Mesendoderm (in vitro differentiated cells): Measurements from ENCODE around the gene CAMSAP3.
A peak's percentile ranks its signal among the peaks of the same experiment; 100 is the strongest.

Experiments used
- DNase-seq: peaks from one replicate; pipeline ENCODE4 v3.0.0; 2013
- H2AK5ac ChIP-seq: 2 replicates; pipeline ENCODE4 v1.6.1; 2013; ENCODE audit warnings: low read length, inconsistent platforms
- H2BK120ac ChIP-seq: 2 replicates; pipeline ENCODE4 v1.6.1; 2013; ENCODE audit warnings: low read depth, mild to moderate bottlenecking, low read length, moderate library complexity, mixed read lengths
- H2BK15ac ChIP-seq: replicated peaks from 2 replicates; pipeline ENCODE4 v1.6.1; 2013; ENCODE audit warnings: low read depth, mild to moderate bottlenecking, moderate library complexity
- H2BK5ac ChIP-seq: 2 replicates; pipeline ENCODE4 v1.6.1; 2013; ENCODE audit warnings: low read length, inconsistent platforms
- H3K18ac ChIP-seq: 2 replicates; pipeline ENCODE4 v1.6.1; 2013; ENCODE audit warnings: mild to moderate bottlenecking, low read length, mixed read lengths
- H3K23ac ChIP-seq: one replicate; pipeline ENCODE4 v1.6.1; 2013; ENCODE audit warnings: low read length
- H3K27ac ChIP-seq: 2 replicates; pipeline ENCODE4 v1.5.1; 2013; ENCODE audit warnings: low read depth, mild to moderate bottlenecking, inconsistent platforms, low read length, moderate library complexity
- H3K27me3 ChIP-seq: 2 replicates; pipeline ENCODE4 v1.6.1; 2013; ENCODE audit warnings: low read length, control low read depth, mild to moderate bottlenecking, inconsistent platforms; ENCODE audit not compliant: insufficient read depth, poor library complexity
- H3K36me3 ChIP-seq: 2 replicates; pipeline ENCODE4 v1.6.1; 2013; ENCODE audit warnings: low read length, inconsistent platforms; ENCODE audit not compliant: control insufficient read depth, insufficient read depth
- H3K4ac ChIP-seq: one replicate; pipeline ENCODE4 v1.6.1; 2013; ENCODE audit warnings: low read depth, mild to moderate bottlenecking, low read length, moderate library complexity
- H3K4me1 ChIP-seq: 2 replicates; pipeline ENCODE4 v1.6.1; 2013; ENCODE audit warnings: low read depth, low read length, inconsistent platforms; ENCODE audit not compliant: control insufficient read depth
- H3K4me2 ChIP-seq: 2 replicates; pipeline ENCODE4 v1.6.1; 2013; ENCODE audit warnings: low read length
- H3K4me3 ChIP-seq: 2 replicates; pipeline ENCODE4 v1.5.1; 2013; ENCODE audit warnings: mild to moderate bottlenecking, low read length
- H3K56ac ChIP-seq: one replicate; pipeline ENCODE4 v1.6.1; 2013; ENCODE audit warnings: low read length
- H3K79me1 ChIP-seq: 2 replicates; pipeline ENCODE4 v1.6.1; 2013; ENCODE audit warnings: low read length, inconsistent platforms
- H3K79me2 ChIP-seq: 2 replicates; pipeline ENCODE4 v1.6.1; 2013; ENCODE audit warnings: mild to moderate bottlenecking, low read length; ENCODE audit not compliant: control insufficient read depth, insufficient read depth
- H3K9ac ChIP-seq: 2 replicates; pipeline ENCODE4 v1.6.1; 2013; ENCODE audit warnings: low read length, inconsistent platforms
- H4K5ac ChIP-seq: one replicate; pipeline ENCODE4 v1.6.1; 2013; ENCODE audit warnings: low read length
- H4K8ac ChIP-seq: one replicate; pipeline ENCODE4 v1.6.1; 2013; ENCODE audit warnings: low read depth, mild to moderate bottlenecking, control low read depth, low read length, moderate library complexity
- WGBS: extraction: QIAGEN DNeasy Blood & Tissue Kit; methylation state at CpG from one replicate; pipeline ENCODE4 v1.1.7; 2013; ENCODE audit warnings: low lambda C conversion rate, missing lambda C conversion rate; ENCODE audit not compliant: insufficient coverage; ENCODE audit errors: extremely low coverage; 5-methylcytosine and 5-hydroxymethylcytosine counted together

The CAMSAP3 gene

GRCh38 chr19:7629347-7630054 is 33.8 kb downstream of the CAMSAP3 start, which contains the start of the genes PET100 and XAB2:
Gene PET100, plus strand, starts transcription at chr19:7629793. Its CDS starts 41 bp downstream, at chr19:7629834.
Gene XAB2, minus strand, starts transcription at chr19:7629545. Its CDS starts 18 bp downstream, at chr19:7629527.
- peaks cover 27% of the 10 kb centered on the region for H3K79me1 ChIP-seq
- no peak within 1 kb of the TSS for H2BK120ac ChIP-seq
- peak within 1 kb of the TSS; percentile 93 for H3K9ac ChIP-seq
- no peak within 1 kb of the TSS for H2BK15ac ChIP-seq
- H3K4me2 ChIP-seq: peak within 1 kb of the TSS; percentile 100
- H3K79me2 ChIP-seq: peaks cover 40% of the 10 kb centered on the region
- H2BK5ac ChIP-seq: no peak within 1 kb of the TSS
- H3K36me3 ChIP-seq: no peaks in the 10 kb centered on the region
- peak within 1 kb of the TSS; percentile 64 for H3K4ac ChIP-seq
- H4K5ac ChIP-seq: peak within 1 kb of the TSS; percentile 56
- peak; percentile 99 for DNase-seq
- no peak within 1 kb of the TSS for H3K27ac ChIP-seq
- peak within 1 kb of the TSS; percentile 90 for H3K56ac ChIP-seq
- H3K23ac ChIP-seq: no peak within 1 kb of the TSS
- H3K18ac ChIP-seq: no peak within 1 kb of the TSS
- H4K8ac ChIP-seq: peak within 1 kb of the TSS; percentile 41
- WGBS: no CpG with 5 or more reads among the region's 40 CpGs
- H3K4me3 ChIP-seq: peak within 1 kb of the TSS; percentile 97
- peaks cover 1% of the 10 kb centered on the region for H3K4me1 ChIP-seq
- H3K27me3 ChIP-seq: no peaks in the 10 kb centered on the region
- H2AK5ac ChIP-seq: peak within 1 kb of the TSS; percentile 64

- H3K4ac ChIP-seq: no peak overlapping the region
- no peak overlapping the region for H3K27ac ChIP-seq
- no CpG with 5 or more reads among the region's 12 CpGs for WGBS
- H3K36me3 ChIP-seq: no peaks in the 10 kb centered on the region
- no peak overlapping the region for H4K8ac ChIP-seq
- H3K27me3 ChIP-seq: no peaks in the 10 kb centered on the region
- H2BK5ac ChIP-seq: no peak overlapping the region
- H3K79me1 ChIP-seq: peaks cover 24% of the 10 kb centered on the region
- no peak overlapping the region for H2AK5ac ChIP-seq
- peaks cover 1% of the 10 kb centered on the region for H3K4me1 ChIP-seq
- H3K79me2 ChIP-seq: peaks cover 37% of the 10 kb centered on the region
- no peak overlapping the region for H3K56ac ChIP-seq
- no peak overlapping the region for H4K5ac ChIP-seq
- no peak overlapping the region for H3K23ac ChIP-seq
- H2BK120ac ChIP-seq: no peak overlapping the region
- no peak overlapping the region for H3K9ac ChIP-seq
- no peak overlapping the region for H3K4me3 ChIP-seq
- no peak overlapping the region for H3K18ac ChIP-seq
- no peak overlapping the region for H3K4me2 ChIP-seq
- no peak for DNase-seq
- no peak overlapping the region for H2BK15ac ChIP-seq
These were observed 35.9 kb downstream of the CAMSAP3 start for GRCh38 chr19:7631577-7631976.

- peaks cover 1% of the 10 kb centered on the region for H3K4me1 ChIP-seq
- no peak overlapping the region for H3K4me2 ChIP-seq
- no peak overlapping the region for H3K56ac ChIP-seq
- H3K4ac ChIP-seq: no peak overlapping the region
- H3K27me3 ChIP-seq: no peaks in the 10 kb centered on the region
- H3K23ac ChIP-seq: no peak overlapping the region
- no peak overlapping the region for H4K8ac ChIP-seq
- WGBS: no CpG with 5 or more reads among the region's 40 CpGs
- H3K36me3 ChIP-seq: no peaks in the 10 kb centered on the region
- no peak overlapping the region for H2BK15ac ChIP-seq
- H2AK5ac ChIP-seq: no peak overlapping the region
- H2BK120ac ChIP-seq: no peak overlapping the region
- no peak overlapping the region for H2BK5ac ChIP-seq
- DNase-seq: no peak
- H3K18ac ChIP-seq: no peak overlapping the region
- no peak overlapping the region for H4K5ac ChIP-seq
- H3K79me1 ChIP-seq: peaks cover 18% of the 10 kb centered on the region
- H3K9ac ChIP-seq: no peak overlapping the region
- H3K4me3 ChIP-seq: no peak overlapping the region
- peaks cover 28% of the 10 kb centered on the region for H3K79me2 ChIP-seq
- H3K27ac ChIP-seq: no peak overlapping the region
These were observed 36.9 kb downstream of the CAMSAP3 start for GRCh38 chr19:7632340-7633203.

- Histone ChIP-seq H3K79me2 (peaks cover 16% of the 10 kb centered on the region), H3K56ac (no peak within 1 kb of the TSS), H3K4ac (no peak within 1 kb of the TSS), H3K4me3 (no peak within 1 kb of the TSS), H3K4me1 (peaks cover 1% of the 10 kb centered on the region), H3K18ac (no peak within 1 kb of the TSS), H3K36me3 (no peaks in the 10 kb centered on the region), H4K5ac (no peak within 1 kb of the TSS), H2BK120ac (no peak within 1 kb of the TSS), H2BK5ac (no peak within 1 kb of the TSS), H3K4me2 (no peak within 1 kb of the TSS), H2AK5ac (no peak within 1 kb of the TSS), H2BK15ac (no peak within 1 kb of the TSS), H3K27ac (no peak within 1 kb of the TSS), H3K23ac (no peak within 1 kb of the TSS), H3K9ac (no peak within 1 kb of the TSS), H3K79me1 (peaks cover 13% of the 10 kb centered on the region), H3K27me3 (no peaks in the 10 kb centered on the region), H4K8ac (no peak within 1 kb of the TSS)
- no CpG with 5 or more reads among the region's 2 CpGs for WGBS
- no peak for DNase-seq
These were observed 38.0 kb downstream of the CAMSAP3 start, which contains the start of gene PCP2 for GRCh38 chr19:7633698-7634097. Gene PCP2, minus strand, starts transcription at chr19:7633719. Its CDS starts 262 bp downstream, at chr19:7633457.

- H3K36me3 ChIP-seq: no peaks in the 10 kb centered on the region
- H2BK15ac ChIP-seq: no peak overlapping the region
- H3K79me1 ChIP-seq: peaks cover 4% of the 10 kb centered on the region
- H3K18ac ChIP-seq: no peak overlapping the region
- H3K27me3 ChIP-seq: no peaks in the 10 kb centered on the region
- no peak overlapping the region for H3K4ac ChIP-seq
- WGBS: no CpG with 5 or more reads among the region's 6 CpGs
- no peak overlapping the region for H3K9ac ChIP-seq
- H4K5ac ChIP-seq: no peak overlapping the region
- no peak overlapping the region for H3K23ac ChIP-seq
- no peaks in the 10 kb centered on the region for H3K4me1 ChIP-seq
- H3K27ac ChIP-seq: no peak overlapping the region
- peaks cover 2% of the 10 kb centered on the region for H3K79me2 ChIP-seq
- no peak overlapping the region for H4K8ac ChIP-seq
- H3K4me3 ChIP-seq: no peak overlapping the region
- no peak overlapping the region for H3K4me2 ChIP-seq
- H2BK5ac ChIP-seq: no peak overlapping the region
- H2BK120ac ChIP-seq: no peak overlapping the region
- no peak overlapping the region for H3K56ac ChIP-seq
- no peak for DNase-seq
- no peak overlapping the region for H2AK5ac ChIP-seq
These were observed 40.0 kb downstream of the CAMSAP3 start for GRCh38 chr19:7635670-7636069.
